Cerebellar cortex (tissue), 1 donor: ENCODE data around the gene EMILIN1.

Experiments
- DNase-seq: peaks from one replicate; pipeline ENCODE4 v3.0.0-alpha.2; 2015; ENCODE audit warnings: low spot score

The EMILIN1 gene

GRCh38 chr2:27080603-27080936 is 2.2 kb downstream of the EMILIN1 start:
- no peak for DNase-seq

DNA sequence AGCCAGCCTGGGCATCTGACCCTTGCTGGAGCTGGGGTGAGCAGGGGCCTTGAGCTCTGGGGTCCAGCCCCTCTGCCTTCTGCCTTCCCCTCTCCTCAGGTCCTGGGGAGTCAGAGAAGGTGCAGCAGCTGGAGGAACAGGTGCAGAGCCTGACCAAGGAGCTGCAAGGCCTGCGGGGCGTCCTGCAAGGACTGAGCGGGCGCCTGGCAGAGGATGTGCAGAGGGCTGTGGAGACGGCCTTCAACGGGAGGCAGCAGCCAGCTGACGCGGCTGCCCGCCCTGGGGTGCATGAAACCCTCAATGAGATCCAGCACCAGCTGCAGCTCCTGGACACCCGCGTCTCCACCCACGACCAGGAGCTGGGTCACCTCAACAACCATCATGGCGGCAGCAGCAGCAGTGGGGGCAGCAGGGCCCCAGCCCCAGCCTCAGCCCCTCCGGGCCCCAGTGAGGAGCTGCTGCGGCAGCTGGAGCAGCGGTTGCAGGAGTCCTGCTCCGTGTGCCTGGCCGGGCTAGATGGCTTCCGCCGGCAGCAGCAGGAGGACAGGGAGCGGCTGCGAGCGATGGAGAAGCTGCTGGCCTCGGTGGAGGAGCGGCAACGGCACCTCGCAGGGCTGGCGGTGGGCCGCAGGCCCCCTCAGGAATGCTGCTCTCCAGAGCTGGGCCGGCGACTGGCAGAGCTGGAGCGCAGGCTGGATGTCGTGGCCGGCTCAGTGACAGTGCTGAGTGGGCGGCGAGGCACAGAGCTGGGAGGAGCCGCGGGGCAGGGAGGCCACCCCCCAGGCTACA is 3.8 kb downstream of the EMILIN1 start:
- DNase-seq, result no peak

DNA sequence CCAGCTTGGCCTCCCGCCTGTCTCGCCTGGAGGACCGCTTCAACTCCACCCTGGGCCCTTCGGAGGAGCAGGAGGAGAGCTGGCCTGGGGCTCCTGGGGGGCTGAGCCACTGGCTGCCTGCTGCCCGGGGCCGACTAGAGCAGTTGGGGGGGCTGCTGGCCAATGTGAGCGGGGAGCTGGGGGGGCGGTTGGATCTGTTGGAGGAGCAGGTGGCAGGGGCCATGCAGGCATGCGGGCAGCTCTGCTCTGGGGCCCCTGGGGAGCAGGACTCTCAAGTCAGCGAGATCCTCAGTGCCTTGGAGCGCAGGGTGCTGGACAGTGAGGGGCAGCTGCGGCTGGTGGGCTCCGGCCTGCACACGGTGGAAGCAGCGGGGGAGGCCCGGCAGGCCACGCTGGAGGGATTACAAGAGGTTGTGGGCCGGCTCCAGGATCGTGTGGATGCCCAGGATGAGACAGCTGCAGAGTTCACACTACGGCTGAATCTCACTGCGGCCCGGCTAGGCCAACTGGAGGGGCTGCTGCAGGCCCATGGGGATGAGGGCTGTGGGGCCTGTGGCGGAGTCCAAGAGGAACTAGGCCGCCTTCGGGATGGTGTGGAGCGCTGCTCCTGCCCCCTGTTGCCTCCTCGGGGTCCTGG is 4.5 kb downstream of the EMILIN1 start:
- no peak for DNase-seq

DNA sequence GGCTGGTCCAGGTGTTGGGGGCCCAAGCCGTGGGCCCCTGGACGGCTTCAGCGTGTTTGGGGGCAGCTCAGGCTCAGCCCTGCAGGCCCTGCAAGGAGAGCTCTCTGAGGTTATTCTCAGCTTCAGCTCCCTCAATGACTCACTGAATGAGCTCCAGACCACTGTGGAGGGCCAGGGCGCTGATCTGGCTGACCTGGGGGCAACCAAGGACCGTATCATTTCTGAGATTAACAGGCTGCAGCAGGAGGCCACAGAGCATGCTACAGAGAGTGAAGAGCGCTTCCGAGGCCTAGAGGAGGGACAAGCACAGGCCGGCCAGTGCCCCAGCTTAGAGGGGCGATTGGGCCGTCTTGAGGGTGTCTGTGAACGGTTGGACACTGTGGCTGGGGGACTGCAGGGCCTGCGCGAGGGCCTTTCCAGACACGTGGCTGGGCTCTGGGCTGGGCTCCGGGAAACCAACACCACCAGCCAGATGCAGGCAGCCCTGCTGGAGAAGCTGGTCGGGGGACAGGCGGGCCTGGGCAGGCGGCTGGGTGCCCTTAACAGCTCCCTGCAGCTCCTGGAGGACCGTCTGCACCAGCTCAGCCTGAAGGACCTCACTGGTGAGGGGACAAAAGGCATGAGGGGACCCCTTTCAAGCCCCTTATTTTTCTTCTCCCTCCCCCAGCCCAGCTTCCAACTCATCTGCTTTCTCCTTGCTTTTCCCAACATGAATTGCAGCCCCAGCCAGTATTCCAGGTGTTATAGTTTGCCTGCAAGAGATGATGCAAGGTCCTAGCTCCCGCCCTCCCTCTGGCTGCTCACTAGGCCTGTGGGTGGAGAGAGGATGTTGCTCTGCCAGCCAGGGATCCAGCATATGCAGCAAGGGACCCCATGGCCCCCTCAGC is 5.2 kb downstream of the EMILIN1 start:
- DNase-seq, result no peak

DNA sequence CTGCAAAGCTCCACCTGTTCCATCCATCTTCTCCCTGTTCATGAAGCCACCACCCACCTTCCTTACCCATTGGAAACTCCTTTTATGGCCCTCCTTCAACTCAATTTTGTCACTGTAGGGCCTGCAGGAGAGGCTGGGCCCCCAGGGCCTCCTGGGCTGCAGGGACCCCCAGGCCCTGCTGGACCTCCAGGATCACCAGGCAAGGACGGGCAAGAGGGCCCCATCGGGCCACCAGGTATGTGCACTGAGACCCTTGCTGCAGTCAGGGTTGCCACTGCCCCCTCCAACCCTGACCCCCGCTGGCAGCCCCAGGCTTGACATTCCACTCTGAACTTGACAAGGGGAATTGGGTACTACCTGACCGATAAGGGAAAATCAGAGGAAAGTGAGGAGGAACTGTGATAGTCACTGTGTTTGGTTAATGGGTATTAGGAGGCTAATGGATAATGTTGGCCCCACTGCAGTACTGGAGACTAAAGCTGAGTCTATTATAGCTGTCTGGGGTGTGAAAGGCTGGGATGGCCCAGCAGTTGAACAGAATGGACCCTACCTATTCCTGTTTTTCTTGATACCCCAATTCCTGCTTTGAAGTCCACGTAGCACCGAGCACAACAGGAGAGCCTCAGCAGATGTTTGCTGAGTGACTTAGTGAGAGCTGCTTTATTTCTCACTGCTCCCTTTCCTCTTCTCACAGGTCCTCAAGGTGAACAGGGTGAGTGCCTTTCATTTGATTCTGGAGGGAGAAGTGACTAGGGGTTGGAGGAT is 6.1 kb downstream of the EMILIN1 start:
- no peak for DNase-seq

DNA sequence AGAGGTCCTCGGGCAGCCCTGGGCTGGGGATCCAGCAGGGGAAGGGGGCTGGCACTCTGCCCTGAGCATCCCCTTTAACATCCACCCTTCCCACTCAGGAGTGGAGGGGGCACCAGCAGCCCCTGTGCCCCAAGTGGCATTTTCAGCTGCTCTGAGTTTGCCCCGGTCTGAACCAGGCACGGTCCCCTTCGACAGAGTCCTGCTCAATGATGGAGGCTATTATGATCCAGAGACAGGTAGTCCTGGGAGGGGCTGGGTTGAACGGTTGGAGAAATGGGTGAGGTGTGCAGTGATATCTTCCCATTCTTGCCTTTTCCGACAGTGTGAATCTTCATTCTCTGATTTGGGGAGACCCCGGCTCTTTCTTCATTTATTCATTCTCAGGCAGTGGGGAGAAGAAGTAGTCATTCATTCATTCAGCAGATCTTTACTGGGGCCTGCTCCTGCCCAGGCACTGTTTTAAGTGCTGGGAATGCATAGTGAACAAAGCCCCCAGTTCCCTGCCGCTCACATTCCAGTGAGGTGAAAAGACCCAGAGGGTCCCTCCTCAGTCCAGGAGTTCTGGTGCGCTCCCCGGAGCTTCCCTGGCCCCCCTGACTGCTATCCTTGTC is 6.8 kb downstream of the EMILIN1 start:
- no peak for DNase-seq

DNA sequence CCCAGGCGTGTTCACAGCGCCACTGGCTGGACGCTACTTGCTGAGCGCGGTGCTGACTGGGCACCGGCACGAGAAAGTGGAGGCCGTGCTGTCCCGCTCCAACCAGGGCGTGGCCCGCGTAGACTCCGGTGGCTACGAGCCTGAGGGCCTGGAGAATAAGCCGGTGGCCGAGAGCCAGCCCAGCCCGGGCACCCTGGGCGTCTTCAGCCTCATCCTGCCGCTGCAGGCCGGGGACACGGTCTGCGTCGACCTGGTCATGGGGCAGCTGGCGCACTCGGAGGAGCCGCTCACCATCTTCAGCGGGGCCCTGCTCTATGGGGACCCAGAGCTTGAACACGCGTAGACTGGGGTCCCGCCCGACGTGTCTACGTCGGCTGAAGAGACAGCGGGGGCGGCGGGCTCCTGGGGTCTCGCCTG is 7.3 kb downstream of the EMILIN1 start:
- DNase-seq, result peak; percentile 69

DNA sequence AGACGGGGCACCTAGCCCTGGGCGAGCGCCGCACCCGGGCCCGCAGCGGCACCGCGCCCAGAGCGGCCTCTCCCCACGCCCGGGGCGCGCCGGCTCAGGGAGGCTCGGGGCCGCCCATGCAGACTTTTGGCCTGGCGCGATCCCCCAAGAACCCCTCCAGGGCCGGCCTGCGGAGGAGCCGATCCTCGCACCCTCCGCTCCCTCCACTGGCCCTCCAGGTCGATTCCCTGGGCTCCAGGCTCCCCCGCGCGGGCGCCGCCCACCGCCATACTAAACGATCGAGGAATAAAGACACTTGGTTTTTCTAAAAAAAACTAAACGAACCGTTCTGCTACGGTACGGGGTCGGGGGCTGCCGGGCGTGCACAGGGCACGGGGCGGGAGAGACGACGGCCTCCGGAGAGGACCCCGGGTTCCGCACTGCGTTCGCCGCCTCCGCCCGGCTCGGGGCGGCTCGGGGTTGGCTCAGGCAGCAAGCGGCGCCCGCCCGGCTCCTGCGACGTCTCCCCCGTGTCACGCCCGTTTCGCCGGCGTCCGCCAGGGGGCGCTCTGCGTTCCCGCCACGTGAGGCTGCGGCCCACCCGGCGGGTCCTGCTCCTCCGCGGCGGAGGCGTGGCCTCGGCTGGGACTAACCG is 7.8 kb downstream of the EMILIN1 start:
- DNase-seq, result peak; percentile 90

DNA sequence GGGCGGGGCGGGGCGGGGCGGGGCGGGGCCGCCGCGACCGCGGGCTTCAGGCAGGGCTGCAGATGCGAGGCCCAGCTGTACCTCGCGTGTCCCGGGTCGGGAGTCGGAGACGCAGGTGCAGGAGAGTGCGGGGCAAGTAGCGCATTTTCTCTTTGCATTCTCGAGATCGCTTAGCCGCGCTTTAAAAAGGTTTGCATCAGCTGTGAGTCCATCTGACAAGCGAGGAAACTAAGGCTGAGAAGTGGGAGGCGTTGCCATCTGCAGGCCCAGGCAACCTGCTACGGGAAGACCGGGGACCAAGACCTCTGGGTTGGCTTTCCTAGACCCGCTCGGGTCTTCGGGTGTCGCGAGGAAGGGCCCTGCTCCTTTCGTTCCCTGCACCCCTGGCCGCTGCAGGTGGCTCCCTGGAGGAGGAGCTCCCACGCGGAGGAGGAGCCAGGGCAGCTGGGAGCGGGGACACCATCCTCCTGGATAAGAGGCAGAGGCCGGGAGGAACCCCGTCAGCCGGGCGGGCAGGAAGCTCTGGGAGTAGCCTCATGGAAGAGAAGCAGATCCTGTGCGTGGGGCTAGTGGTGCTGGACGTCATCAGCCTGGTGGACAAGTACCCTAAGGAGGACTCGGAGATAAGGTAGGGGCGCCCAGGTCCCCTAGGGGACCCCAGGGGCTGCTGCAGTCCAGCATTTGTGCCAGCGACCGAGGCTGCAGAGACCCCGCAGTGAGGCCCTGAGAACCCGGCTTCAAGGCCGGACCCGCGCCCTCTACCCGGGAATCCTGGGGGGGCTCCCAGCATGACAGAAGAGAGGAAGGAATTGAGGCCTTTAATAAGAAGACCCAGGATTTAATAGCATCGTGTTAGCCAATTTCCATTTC is 8.5 kb downstream of the EMILIN1 start, which contains the start of gene KHK:
TSS of gene KHK (plus strand) at position 49 of the 870 bp plus-strand sequence. CDS start at position 537, 488 bp downstream.
- DNase-seq, result peak; percentile 57

- DNase-seq, result no peak
These were observed 9.5 kb downstream of the EMILIN1 start for GRCh38 chr2:27087823-27088410.

DNA sequence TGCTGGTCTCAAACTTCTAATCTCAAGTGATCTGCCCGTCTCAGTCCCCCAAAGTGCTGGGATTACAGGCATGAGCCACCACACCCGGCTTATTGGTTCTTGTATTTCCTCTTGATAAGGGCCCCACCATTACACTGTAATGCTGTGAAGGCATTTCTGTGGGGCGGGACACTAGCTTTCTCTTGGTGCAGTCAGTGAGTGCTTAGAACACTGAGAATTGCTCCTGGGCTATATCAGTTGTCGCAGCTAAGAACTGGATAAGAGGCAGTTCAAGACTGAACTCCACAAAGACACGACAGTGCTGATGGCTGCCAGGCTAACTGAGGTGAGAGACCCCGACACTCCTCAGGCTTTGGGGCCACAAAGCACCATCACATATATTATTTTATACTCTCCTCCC is 10.2 kb downstream of the EMILIN1 start:
- no peak for DNase-seq

- no peak for DNase-seq
These were observed 10.9 kb downstream of the EMILIN1 start for GRCh38 chr2:27089111-27089954.

DNA sequence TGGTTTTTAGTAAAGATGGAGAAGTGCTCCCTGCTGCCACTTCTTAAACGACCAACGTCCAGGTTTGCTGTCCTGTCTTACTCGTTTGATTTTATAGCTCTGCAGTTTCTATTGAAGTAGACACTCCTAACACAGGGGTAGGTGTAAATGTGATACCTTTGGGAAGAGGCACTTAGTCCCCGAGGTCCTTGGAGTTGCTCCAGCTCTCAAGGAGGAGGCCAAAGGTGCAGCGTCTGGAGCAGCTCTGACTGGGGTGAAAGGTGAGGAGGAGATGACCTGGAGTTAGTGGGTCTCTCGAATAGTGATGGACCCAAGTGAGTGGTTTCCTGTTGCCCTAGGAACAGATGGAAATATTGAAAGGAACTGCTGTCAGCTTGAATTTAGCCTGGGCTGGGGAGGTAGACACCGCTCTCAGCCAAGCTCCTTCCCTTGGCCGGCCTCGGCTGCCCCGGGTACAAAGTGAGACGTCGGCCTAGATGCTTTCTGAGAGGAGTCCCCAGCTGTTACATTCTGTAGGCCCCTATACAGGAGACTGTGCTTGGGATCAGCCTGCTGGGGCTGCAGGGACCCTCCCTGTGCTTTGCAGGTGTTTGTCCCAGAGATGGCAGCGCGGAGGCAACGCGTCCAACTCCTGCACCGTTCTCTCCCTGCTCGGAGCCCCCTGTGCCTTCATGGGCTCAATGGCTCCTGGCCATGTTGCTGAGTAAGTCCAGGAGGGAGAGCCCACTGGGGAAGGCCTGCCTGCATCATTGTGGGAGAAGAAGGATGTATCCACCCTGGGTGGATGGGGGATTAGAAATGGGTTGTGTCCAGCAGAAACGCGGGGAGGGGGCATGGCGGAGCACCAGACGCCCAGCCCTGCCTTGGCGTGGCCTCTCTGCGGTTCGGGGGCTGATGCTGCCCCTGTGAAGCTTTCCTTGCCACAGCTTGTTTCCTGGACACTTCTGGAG is 13.6 kb downstream of the EMILIN1 start:
- no peak for DNase-seq

- DNase-seq, result no peak
These were observed 14.4 kb downstream of the EMILIN1 start for GRCh38 chr2:27092696-27093429.

DNA sequence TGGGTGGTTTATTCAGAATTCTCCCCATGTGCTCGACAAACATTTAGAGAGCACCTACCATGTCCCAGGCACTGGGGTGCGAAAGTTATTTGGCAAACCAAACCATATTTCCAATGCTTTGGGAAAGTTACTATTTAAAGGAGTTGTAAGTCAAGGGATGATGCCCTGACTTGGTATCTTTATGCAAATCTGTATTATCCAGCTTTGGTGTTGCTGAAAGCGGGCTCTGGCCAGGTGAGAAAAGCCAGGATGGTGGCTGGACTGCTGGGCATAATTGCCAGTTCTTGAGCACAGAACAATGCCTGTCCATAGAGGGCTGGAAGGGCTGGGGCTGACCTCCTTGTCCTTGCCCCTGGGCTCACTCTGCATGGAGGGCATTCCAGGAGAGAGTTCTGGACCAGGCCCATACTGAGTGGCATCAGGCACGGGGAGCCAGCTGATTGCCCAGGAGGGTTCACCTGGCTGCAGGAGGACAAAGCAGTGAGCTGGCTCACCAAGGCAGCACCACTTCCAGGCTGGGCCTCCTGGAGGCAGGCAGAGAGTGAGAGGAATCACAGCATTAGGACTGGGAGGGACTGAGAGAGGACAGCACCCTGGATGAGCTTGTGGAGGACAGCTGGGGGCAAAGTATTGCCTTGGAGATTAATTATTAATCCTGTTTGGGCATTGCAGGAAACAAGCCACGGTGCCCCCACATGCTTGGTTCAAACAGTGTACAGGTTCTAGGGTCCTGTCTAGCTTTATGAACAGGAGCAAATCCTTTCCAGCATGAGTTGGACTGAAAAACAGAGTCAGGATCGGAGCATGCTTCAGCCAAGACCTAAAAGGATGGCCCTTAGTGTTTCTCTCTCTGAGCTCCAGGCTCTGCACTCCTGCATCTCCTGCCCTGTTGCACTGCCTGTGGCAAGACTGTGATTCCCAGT is 15.3 kb downstream of the EMILIN1 start:
- no peak for DNase-seq
